ENCODE measurements around the gene TBL3. TPM values are rescaled to one million over a fixed set of nuclear protein-coding genes. Genes with fewer than 3 reads are reported as not detected.

Gene TBL3
- total and polyA plus RNA-seq, 2 of the 8 experiments (the other 6 are each of a cell fraction or from before 2014, with no cell fraction given), result 65.8 to 137 TPM

GRCh38 chr16:1992704-1993317 lies 21.0 kb downstream of the TBL3 start (continued):
- TF ChIP-seq CHD2 (IDR thresholded peaks at IDR 0.05; ENCODE audit: low read length) (no peak), TAF1 (IDR thresholded peaks at IDR 0.05; ENCODE audit: low read depth, low read length) (peak; percentile 71), JUND (IDR thresholded peaks at IDR 0.05; ENCODE audit: low read length) (no peak), ZNF274 (IDR thresholded peaks at IDR 0.05; ENCODE audit: borderline replicate concordance, extremely low read depth, low read length) (no peak), HDAC6 (IDR thresholded peaks at IDR 0.05; ENCODE audit: low read depth, low read length) (no peak), SP1 (IDR thresholded peaks at IDR 0.05; ENCODE audit: low read depth, low read length) (no peak), SIX5 (IDR thresholded peaks at IDR 0.05; ENCODE audit: low read depth, low read length) (no peak), MAX (IDR thresholded peaks at IDR 0.05) (no peak; the same call in 1 of the 2 replicates), EZH2 (IDR thresholded peaks at IDR 0.05; ENCODE audit: low read depth, low read length, severe bottlenecking) (no peak), CEBPB (IDR thresholded peaks at IDR 0.05; ENCODE audit: low read depth, low read length) (no peak)

Data from H1 (cell line).